Sigmoid colon (tissue), 7 donors: Measurements from ENCODE around the gene EIF4E2. TPM values are rescaled to one million over a fixed set of nuclear protein-coding genes. Genes with fewer than 3 reads are reported as not detected.
A peak's percentile ranks its signal among the peaks of the same experiment; 100 is the strongest.

ENCODE experiments used
- DNase-seq: peaks from one replicate; pipeline ENCODE4 v3.0.0-alpha.2; 2019
- H3K27ac ChIP-seq, 4 donors: fragments of 200-600 bp; sonication (generic); one replicate each; pipeline ENCODE4 v1.5.1; 2016 to 2019; ENCODE audit warnings: mild to moderate bottlenecking in 1 of 4
- H3K27me3 ChIP-seq, 3 donors: fragments of 200-600 bp; sonication (generic); one replicate each; pipeline ENCODE4 v1.5.1; 2019; ENCODE audit warnings: mild to moderate bottlenecking in 1 of 3
- H3K36me3 ChIP-seq, 4 donors: fragments of 200-600 bp; sonication (generic); one replicate each; pipeline ENCODE4 v1.5.1; 2016 to 2019
- H3K4me1 ChIP-seq, 4 donors: fragments of 200-600 bp; sonication (generic); one replicate each; pipeline ENCODE4 v1.5.1; 2017 to 2019
- H3K4me3 ChIP-seq, 4 donors: fragments of 200-600 bp; sonication (generic); one replicate each; pipeline ENCODE4 v1.5.1; 2017 to 2019; ENCODE audit warnings: mild to moderate bottlenecking in 2 of 4, moderate library complexity in 1 of 4
- H3K9me3 ChIP-seq, 4 donors: fragments of 200-600 bp in 3 of 4; sonication (generic) in 3 of 4; one replicate each; pipeline versions ENCODE4 v1.5.1 to v1.6.1; 2013 to 2019
- CTCF ChIP-seq, 4 experiments: fragments of 450-650 bp in 3 of 4; fragments of 200-600 bp in 1 of 4; IDR thresholded peaks; one replicate each; pipeline ENCODE4 v1.5.1; 2016 to 2019; ENCODE audit warnings: antibody characterized with exemption in 4 of 4, mild to moderate bottlenecking in 3 of 4, moderate library complexity in 2 of 4
- EP300 ChIP-seq, 4 donors: sonication (generic); formaldehyde crosslinking; IDR thresholded peaks; one replicate each; pipeline ENCODE4 v1.6.1; 2017; ENCODE audit warnings: antibody characterized with exemption in 4 of 4
- POLR2A ChIP-seq, 2 donors: fragments of 450-650 bp; IDR thresholded peaks; one replicate each; pipeline ENCODE4 v1.6.1; 2016; ENCODE audit warnings: antibody characterized with exemption in 2 of 2, mild to moderate bottlenecking in 2 of 2, moderate library complexity in 2 of 2
- POLR2AphosphoS5 ChIP-seq, 4 donors: sonication (generic); formaldehyde crosslinking; IDR thresholded peaks; one replicate each; pipeline ENCODE4 v1.6.1; 2017; ENCODE audit warnings: antibody characterized with exemption in 4 of 4
- WGBS, 2 donors: extraction: QIAGEN DNeasy Blood & Tissue Kit; methylation state at CpG; one replicate each; pipeline ENCODE4 v1.1.7; 2013; 5-methylcytosine and 5-hydroxymethylcytosine counted together
- intact Hi-C: fragments of 100-400 bp; cut with DNase I; formaldehyde crosslinking; loops from one replicate; pipeline ENCODE4 v1.15.1; 2023
- polyA plus RNA-seq, 3 donors: library from polyadenylated mRNA; stranded (reverse); fragments of 200-250 nt; gene quantifications; one replicate each; pipeline ENCODE4 v1.2.3, GENCODE V29; 2013
- total RNA-seq, 4 donors: library from RNA; depleted of rRNA; stranded (reverse); fragments of >200 nt; gene quantifications; one replicate each; pipeline ENCODE4 v1.1.0, GENCODE V29; 2016
- donor health status: healthy with polysubstance abuse.
- donor health status: Bipolar disorder and iron deficiency.
- donor health status: healthy.

The EIF4E2 gene
- total and polyA plus RNA-seq, 7 donors, result 42.5 to 131 (median 55.1) TPM

- WGBS, 2 donors, result 85 to 96% methylated on average over 14 of the region's 14 CpGs
- TF ChIP-seq CTCF (IDR thresholded peaks at IDR 0.05) (no peak), POLR2AphosphoS5 (IDR thresholded peaks at IDR 0.05) (no peak), POLR2A (IDR thresholded peaks at IDR 0.05) (no peak)
- intact Hi-C loops, result no loop called here
Observed at GRCh38 chr2:232543491-232543890, 7.0 kb upstream of the EIF4E2 start.

GRCh38 chr2:232543928-232544631, 6.4 kb upstream of the EIF4E2 start:
- intact Hi-C loops, result no loop called here
- TF ChIP-seq POLR2A (IDR thresholded peaks at IDR 0.05), result no peak
- no peak for TF ChIP-seq POLR2AphosphoS5 (IDR thresholded peaks at IDR 0.05)
- no peak for TF ChIP-seq EP300 (IDR thresholded peaks at IDR 0.05)
- no peak for TF ChIP-seq CTCF (IDR thresholded peaks at IDR 0.05)
- Histone ChIP-seq H3K9me3 (no peaks in the 10 kb centered on the region), H3K4me1 (no peaks in the 10 kb centered on the region), H3K36me3 (no peaks in the 10 kb centered on the region), H3K4me3 (no peak overlapping the region), H3K27ac (no peak overlapping the region), H3K27me3 (peaks cover 3 to 17% (median 15%) of the 10 kb centered on the region in 3 donors)
- peak; percentile 51 for DNase-seq
- WGBS, 2 donors, result 89 to 96% methylated on average over 19 of the region's 19 CpGs

More at GRCh38 chr2:232543491-232543890, 7.0 kb upstream of the EIF4E2 start:
- DNase-seq, result peak; percentile 29
- no peak overlapping the region for H3K4me3 ChIP-seq
- no peaks in the 10 kb centered on the region for H3K36me3 ChIP-seq
- H3K4me1 ChIP-seq, result no peaks in the 10 kb centered on the region
- H3K27me3 ChIP-seq, result peaks cover 3 to 23% (median 17%) of the 10 kb centered on the region in 3 donors
- H3K27ac ChIP-seq, result no peak overlapping the region
- no peaks in the 10 kb centered on the region for H3K9me3 ChIP-seq

GRCh38 chr2:232544674-232545073, 5.8 kb upstream of the EIF4E2 start:
- Histone ChIP-seq H3K27me3 (peaks cover 0 to 11% (median 9%) of the 10 kb centered on the region in 3 donors), H3K9me3 (no peaks in the 10 kb centered on the region), H3K36me3 (no peaks in the 10 kb centered on the region), H3K4me3 (no peak overlapping the region), H3K4me1 (peaks cover 0 to 5% (median 0%) of the 10 kb centered on the region in 4 donors), H3K27ac (no peak overlapping the region)
- DNase-seq, result no peak
- intact Hi-C loops, result no loop called here
- TF ChIP-seq CTCF (IDR thresholded peaks at IDR 0.05) (no peak), EP300 (IDR thresholded peaks at IDR 0.05) (no peak), POLR2AphosphoS5 (IDR thresholded peaks at IDR 0.05) (no peak), POLR2A (IDR thresholded peaks at IDR 0.05) (no peak)
- WGBS, 2 donors, result 90 to 92% methylated on average over 6 of the region's 6 CpGs

- Histone ChIP-seq H3K4me3 (no peak overlapping the region), H3K27ac (no peak overlapping the region), H3K36me3 (no peaks in the 10 kb centered on the region), H3K4me1 (peaks cover 0 to 7% (median 0%) of the 10 kb centered on the region in 4 donors), H3K27me3 (peaks cover 0 to under 1% (median 0%) of the 10 kb centered on the region in 3 donors), H3K9me3 (no peaks in the 10 kb centered on the region)
- peak; percentile 45 for DNase-seq
- WGBS, 2 donors, result 92 to 93% methylated on average over 17 of the region's 17 CpGs
- no peak for TF ChIP-seq POLR2AphosphoS5 (IDR thresholded peaks at IDR 0.05)
- TF ChIP-seq POLR2A (IDR thresholded peaks at IDR 0.05), result no peak
- no peak for TF ChIP-seq CTCF (IDR thresholded peaks at IDR 0.05)
- no peak for TF ChIP-seq EP300 (IDR thresholded peaks at IDR 0.05)
- intact Hi-C loops, result no loop called here
Observed at GRCh38 chr2:232545511-232546375, 4.7 kb upstream of the EIF4E2 start.
